Motor neuron (in vitro differentiated cells): ENCODE measurements around the gene IFNA7. TPM values are rescaled to one million over a fixed set of nuclear protein-coding genes. Genes with fewer than 3 reads are reported as not detected.
A peak's percentile ranks its signal among the peaks of the same experiment; 100 is the strongest.
"Not testable (repeated sequence)": the region's sequence is repeated elsewhere in the genome, so short reads cannot be mapped to it uniquely, and the experiment has no call there.

ENCODE experiments used
- ATAC-seq, 8 experiments: fragments of 200-7000 bp; cut with Tn5 transposase; replicated peaks in 6 of 8; 2 replicates each; pipeline ENCODE4 v1.8.0; 2021; ENCODE audit warnings: mild to moderate bottlenecking in 8 of 8, moderate library complexity in 8 of 8
- H3K27ac ChIP-seq, 2 donors: fragments of 250-450 bp; sonication (Bioruptor Pico); 2 replicates each; pipeline ENCODE4 v1.9.0; 2021; ENCODE audit warnings: antibody characterized with exemption in 2 of 2, mild to moderate bottlenecking in 2 of 2, moderate library complexity in 1 of 2
- H3K4me1 ChIP-seq, 2 donors: fragments of 250-450 bp; sonication (Bioruptor Pico); replicated peaks in 1 of 2; 2 replicates each; pipeline ENCODE4 v1.6.1; 2021; ENCODE audit warnings: antibody characterized with exemption in 2 of 2, mild to moderate bottlenecking in 2 of 2, moderate library complexity in 1 of 2
- H3K4me3 ChIP-seq, 5 donors: fragments of 250-450 bp; sonication (Bioruptor Pico); 2 replicates each; pipeline ENCODE4 v1.9.0; 2021; ENCODE audit warnings: antibody characterized with exemption in 5 of 5, mild to moderate bottlenecking in 5 of 5, moderate library complexity in 4 of 5
- WGBS, 10 experiments: fragments of 450-650 bp; shearing (Covaris generic); methylation state at CpG; one replicate each; pipeline ENCODE4 v1.0.0; 2022; 5-methylcytosine and 5-hydroxymethylcytosine counted together
- in situ Hi-C, 9 experiments: fragments of 400-800 bp; cut with MboI; loops; one replicate each; pipeline ENCODE4 v1.15.0; 2021; ENCODE audit warnings: low sequenced_read_pairs in 9 of 9, low pct_unique_long_range_greater_than_20kb in 2 of 9; ENCODE audit not compliant: unreplicated experiment in 9 of 9
- total RNA-seq, 8 experiments: library from RNA; unstranded; fragments of 300-600 nt; gene quantifications; 2 replicates each; pipeline versions ENCODE4 v1.2.3 to v1.2.4, GENCODE V29; 2022

Gene IFNA7
- total RNA-seq, 8 experiments from 2014 or later = 0.32 to 0.52 TPM; not detected in 6

- H3K4me3 ChIP-seq, H3K4me1 ChIP-seq, ATAC-seq, H3K27ac ChIP-seq, in situ Hi-C loops: not testable (repeated sequence)
- WGBS, 10 experiments = 0 to 89% (median 0%) methylated on average over 1 to 2 of the region's 2 CpGs; no CpG with 5 or more reads in 6 of the 10 experiments
These were observed 10.2 kb upstream of the IFNA7 start for GRCh38 chr9:21212160-21212559.

- ATAC-seq, in situ Hi-C loops, H3K4me1 ChIP-seq, H3K27ac ChIP-seq, H3K4me3 ChIP-seq: not testable (repeated sequence)
- WGBS, 10 experiments = no CpG with 5 or more reads among the region's 2 CpGs
These were observed 8.8 kb upstream of the IFNA7 start for GRCh38 chr9:21210782-21211181.

- WGBS, 10 experiments = 11 to 100% (median 63%) methylated on average over 1 to 3 of the region's 7 CpGs; no CpG with 5 or more reads in 6 of the 10 experiments
- H3K4me3 ChIP-seq = no peak overlapping the region
- no peaks in the 10 kb centered on the region for H3K4me1 ChIP-seq
- no peak overlapping the region for H3K27ac ChIP-seq
- ATAC-seq = no peak
- in situ Hi-C loops = no loop called here
These were observed 8.3 kb upstream of the IFNA7 start for GRCh38 chr9:21210311-21210710.

- ATAC-seq, in situ Hi-C loops, H3K27ac ChIP-seq, H3K4me3 ChIP-seq, H3K4me1 ChIP-seq: not testable (repeated sequence)
- 0 to 100% (median 100%) methylated on average over 1 to 2 of the region's 3 CpGs; no CpG with 5 or more reads in 6 of the 10 experiments for WGBS, 10 experiments
These were observed 5.0 kb upstream of the IFNA7 start, which contains the start of gene IFNA10 for GRCh38 chr9:21207043-21207442. IFNA10 (minus strand) TSS chr9:21207143; CDS start chr9:21207097, 46 bp downstream.

GRCh38 chr9:21205204-21205603, 3.2 kb upstream of the IFNA7 start:
- no peak overlapping the region for H3K27ac ChIP-seq
- no peak for ATAC-seq
- H3K4me1 ChIP-seq = no peaks in the 10 kb centered on the region
- no peak overlapping the region for H3K4me3 ChIP-seq
- in situ Hi-C loops = no loop called here

- WGBS, 10 experiments = 0 to 64% (median 30%) methylated on average over 1 to 3 of the region's 6 CpGs; no CpG with 5 or more reads in 3 of the 10 experiments
- in situ Hi-C loops, H3K27ac ChIP-seq, H3K4me3 ChIP-seq, H3K4me1 ChIP-seq: not testable (repeated sequence)
- peak in 5 of 8 experiments; percentile 36 to 99 (median 93) for ATAC-seq
These were observed 6.9 kb downstream of the IFNA7 start for GRCh38 chr9:21194867-21195776.

GRCh38 chr9:21187487-21187886, 14.5 kb downstream of the IFNA7 start, which contains the start of gene IFNA4:
IFNA4 (minus strand) TSS chr9:21187587; CDS start chr9:21187531, 56 bp downstream.
- H3K27ac ChIP-seq, H3K4me1 ChIP-seq, in situ Hi-C loops, ATAC-seq, H3K4me3 ChIP-seq: not testable (repeated sequence)
- WGBS, 10 experiments = 17 to 100% (median 77%) methylated on average over 1 to 2 of the region's 3 CpGs; no CpG with 5 or more reads in 2 of the 10 experiments

- H3K4me3 ChIP-seq, in situ Hi-C loops, H3K27ac ChIP-seq, H3K4me1 ChIP-seq: not testable (repeated sequence)
- 0 to 46% (median 12%) methylated on average over 1 to 3 of the region's 4 CpGs; no CpG with 5 or more reads in 2 of the 10 experiments for WGBS, 10 experiments
- ATAC-seq = peak in 3 of 8 experiments; percentile 83 to 89 (median 88)
These were observed 18.9 kb downstream of the IFNA7 start for GRCh38 chr9:21182810-21183736.

- no peaks in the 10 kb centered on the region for H3K4me1 ChIP-seq
- no peak overlapping the region for H3K27ac ChIP-seq
- WGBS, 10 experiments = 43 to 100% (median 75%) methylated on average over 1 to 2 of the region's 2 CpGs; no CpG with 5 or more reads in 6 of the 10 experiments
- no peak overlapping the region for H3K4me3 ChIP-seq
- no peak for ATAC-seq
- in situ Hi-C loops = no loop called here
These were observed 27.3 kb downstream of the IFNA7 start for GRCh38 chr9:21174671-21175070.

- H3K27ac ChIP-seq = no peak overlapping the region
- H3K4me1 ChIP-seq = no peaks in the 10 kb centered on the region
- in situ Hi-C loops = no loop called here
- no peak for ATAC-seq
- no peak overlapping the region for H3K4me3 ChIP-seq
- WGBS, 10 experiments = 50 to 92% (median 66%) methylated on average over 1 to 3 of the region's 3 CpGs; no CpG with 5 or more reads in 3 of the 10 experiments
These were observed 29.8 kb downstream of the IFNA7 start for GRCh38 chr9:21172156-21172555.

GRCh38 chr9:21171351-21171750, 30.7 kb downstream of the IFNA7 start:
- in situ Hi-C loops = no loop called here
- Histone ChIP-seq H3K4me1 (no peaks in the 10 kb centered on the region), H3K27ac (no peak overlapping the region), H3K4me3 (no peak overlapping the region)
- no peak for ATAC-seq
- 31 to 100% (median 80%) methylated on average over 1 of the region's 1 CpG; no CpG with 5 or more reads in 1 of the 10 experiments for WGBS, 10 experiments

- H3K27ac ChIP-seq, ATAC-seq, in situ Hi-C loops, H3K4me3 ChIP-seq, H3K4me1 ChIP-seq: not testable (repeated sequence)
- 57 to 100% (median 97%) methylated on average over 1 to 2 of the region's 2 CpGs; no CpG with 5 or more reads in 4 of the 10 experiments for WGBS, 10 experiments
These were observed 35.4 kb downstream of the IFNA7 start, which contains the start of gene IFNA21 for GRCh38 chr9:21166560-21166959. IFNA21 (minus strand) TSS chr9:21166660; CDS start chr9:21166612, 48 bp downstream.
